Rectal smooth muscle tissue (tissue), 1 donor: ENCODE data around the gene VPS13D.

Source experiments
- H3K27ac ChIP-seq: one replicate; pipeline ENCODE4 v1.7.0; 2013; ENCODE audit warnings: low read depth, low read length, inconsistent platforms
- H3K27me3 ChIP-seq: one replicate; pipeline ENCODE4 v1.7.0; 2013; ENCODE audit warnings: low read length; ENCODE audit not compliant: control insufficient read depth, insufficient read depth
- H3K36me3 ChIP-seq: one replicate; pipeline ENCODE4 v1.7.0; 2013; ENCODE audit warnings: low read length; ENCODE audit not compliant: control insufficient read depth, insufficient read depth
- H3K4me1 ChIP-seq: one replicate; pipeline ENCODE4 v1.7.0; 2013; ENCODE audit warnings: low read length; ENCODE audit not compliant: control insufficient read depth, insufficient read depth
- H3K4me3 ChIP-seq: one replicate; pipeline ENCODE4 v1.7.0; 2013; ENCODE audit warnings: low read length
- H3K9ac ChIP-seq: one replicate; pipeline ENCODE4 v1.7.0; 2013; ENCODE audit warnings: low read length

VPS13D gene

GRCh38 chr1:12542616-12543592 lies 313.1 kb downstream of the VPS13D start:
- no peak overlapping the region for H3K4me3 ChIP-seq
- H3K27me3 ChIP-seq = no peaks in the 10 kb centered on the region
- no peaks in the 10 kb centered on the region for H3K36me3 ChIP-seq
- H3K4me1 ChIP-seq = peaks cover 15% of the 10 kb centered on the region
- no peak overlapping the region for H3K9ac ChIP-seq
- peak overlapping the region; percentile 35 for H3K27ac ChIP-seq

GRCh38 chr1:12543740-12544154 lies 313.9 kb downstream of the VPS13D start:
- H3K4me3 ChIP-seq = no peak overlapping the region
- H3K27me3 ChIP-seq = no peaks in the 10 kb centered on the region
- peaks cover 16% of the 10 kb centered on the region for H3K4me1 ChIP-seq
- H3K36me3 ChIP-seq = no peaks in the 10 kb centered on the region
- H3K27ac ChIP-seq = no peak overlapping the region
- no peak overlapping the region for H3K9ac ChIP-seq

- Histone ChIP-seq H3K9ac (no peak overlapping the region), H3K36me3 (no peaks in the 10 kb centered on the region), H3K27ac (no peak overlapping the region), H3K4me1 (peaks cover 19% of the 10 kb centered on the region), H3K27me3 (no peaks in the 10 kb centered on the region), H3K4me3 (no peak overlapping the region)
These were observed 314.5 kb downstream of the VPS13D start for GRCh38 chr1:12544357-12544756.

- Histone ChIP-seq H3K4me3 (no peak overlapping the region), H3K4me1 (peaks cover 24% of the 10 kb centered on the region), H3K27me3 (no peaks in the 10 kb centered on the region), H3K27ac (no peak overlapping the region), H3K9ac (no peak overlapping the region), H3K36me3 (no peaks in the 10 kb centered on the region)
These were observed 315.2 kb downstream of the VPS13D start for GRCh38 chr1:12544992-12545391.

GRCh38 chr1:12546771-12547585 lies 317.1 kb downstream of the VPS13D start:
- H3K36me3 ChIP-seq = no peaks in the 10 kb centered on the region
- H3K9ac ChIP-seq = no peak overlapping the region
- H3K27ac ChIP-seq = no peak overlapping the region
- no peak overlapping the region for H3K4me3 ChIP-seq
- peaks cover 18% of the 10 kb centered on the region for H3K4me1 ChIP-seq
- H3K27me3 ChIP-seq = no peaks in the 10 kb centered on the region

- Histone ChIP-seq H3K36me3 (no peaks in the 10 kb centered on the region), H3K4me3 (no peak overlapping the region), H3K27ac (peak overlapping the region; percentile 80), H3K27me3 (no peaks in the 10 kb centered on the region), H3K9ac (no peak overlapping the region), H3K4me1 (peaks cover 18% of the 10 kb centered on the region)
These were observed 317.9 kb downstream of the VPS13D start for GRCh38 chr1:12547586-12548225.

- Histone ChIP-seq H3K4me1 (peaks cover 24% of the 10 kb centered on the region), H3K27me3 (no peaks in the 10 kb centered on the region), H3K27ac (peak overlapping the region; percentile 80), H3K9ac (no peak overlapping the region), H3K36me3 (no peaks in the 10 kb centered on the region), H3K4me3 (no peak overlapping the region)
These were observed 318.6 kb downstream of the VPS13D start for GRCh38 chr1:12548279-12548972.

- Histone ChIP-seq H3K27ac (peak overlapping the region; percentile 80), H3K4me3 (peak overlapping the region; percentile 14), H3K27me3 (no peaks in the 10 kb centered on the region), H3K4me1 (peaks cover 24% of the 10 kb centered on the region), H3K9ac (no peak overlapping the region), H3K36me3 (no peaks in the 10 kb centered on the region)
These were observed 319.2 kb downstream of the VPS13D start for GRCh38 chr1:12548973-12549459.

GRCh38 chr1:12549460-12550349 lies 319.9 kb downstream of the VPS13D start:
- Histone ChIP-seq H3K4me1 (peaks cover 24% of the 10 kb centered on the region), H3K27me3 (no peaks in the 10 kb centered on the region), H3K4me3 (peak overlapping the region; percentile 14), H3K9ac (no peak overlapping the region), H3K27ac (peak overlapping the region; percentile 80), H3K36me3 (no peaks in the 10 kb centered on the region)

- H3K4me3 ChIP-seq = no peak overlapping the region
- H3K36me3 ChIP-seq = no peaks in the 10 kb centered on the region
- peak overlapping the region; percentile 65 for H3K27ac ChIP-seq
- H3K4me1 ChIP-seq = peaks cover 27% of the 10 kb centered on the region
- H3K27me3 ChIP-seq = no peaks in the 10 kb centered on the region
- no peak overlapping the region for H3K9ac ChIP-seq
These were observed 321.8 kb downstream of the VPS13D start for GRCh38 chr1:12551584-12551983.
